ENCODE results near the gene AMZ1.

The AMZ1 gene

DNA sequence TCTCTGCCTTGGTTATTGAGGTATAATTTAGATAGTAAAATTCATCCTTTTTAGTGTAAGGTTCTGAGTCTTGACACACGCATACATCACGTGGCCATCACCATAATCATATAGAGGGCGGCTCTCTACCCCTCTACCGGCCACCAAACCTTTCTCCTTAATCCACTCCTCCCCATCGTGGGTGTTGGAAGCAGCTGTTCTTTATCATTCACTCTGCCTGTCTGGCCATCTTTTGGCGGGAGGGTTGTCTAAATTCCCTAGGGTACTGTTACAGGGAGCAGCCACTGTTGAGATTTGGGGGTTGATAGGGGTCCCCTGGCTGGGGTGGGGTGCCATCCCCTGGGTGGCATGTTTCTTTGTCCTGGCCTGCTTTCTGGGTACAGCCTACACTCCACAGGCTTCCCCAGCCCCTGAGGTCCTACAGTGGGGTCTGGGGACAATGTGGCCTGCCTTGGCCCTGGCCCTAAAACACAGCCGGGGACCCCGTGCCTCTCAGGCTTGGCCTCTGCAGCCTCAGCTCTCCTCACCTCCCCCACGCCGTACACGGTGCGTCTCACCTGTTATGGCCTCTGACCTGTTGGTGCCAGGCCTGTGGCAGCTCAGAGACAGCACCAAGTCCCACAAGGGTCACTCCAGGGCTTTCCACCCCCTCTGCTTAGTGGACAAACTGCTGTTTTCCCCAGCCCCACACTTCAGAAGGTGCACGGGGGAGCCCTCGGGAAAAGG is 17.5 kb downstream of the AMZ1 start:
- no peak overlapping the region for H3K4me3 ChIP-seq (ENCODE audit: low read depth, low read length)
- no peak for DNase-seq (ENCODE audit: low read depth)
- TF ChIP-seq CTCF (IDR thresholded peaks at IDR 0.05; ENCODE audit: insufficient read depth, low read depth, low read length, missing control alignments): no peak

DNA sequence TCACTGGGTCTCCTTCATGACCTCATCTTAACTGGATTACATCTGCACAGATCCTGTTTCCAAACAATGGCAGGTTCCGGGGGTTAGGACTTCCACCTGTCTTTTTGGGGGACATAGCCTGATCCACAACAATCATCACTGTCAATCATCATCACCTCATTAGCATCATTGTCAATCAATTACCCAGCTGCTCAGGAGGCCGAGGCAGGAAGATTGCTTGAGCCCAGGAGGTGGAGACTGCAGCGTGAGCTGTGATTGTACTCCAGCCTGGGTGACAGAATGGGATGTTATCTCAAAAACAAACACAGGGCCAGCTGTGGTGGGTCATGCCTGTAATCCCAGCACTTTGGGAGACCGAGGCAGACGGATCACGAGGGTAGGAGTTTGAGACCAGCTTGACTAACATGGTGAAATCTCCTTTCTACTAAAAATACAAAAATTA is 18.7 kb downstream of the AMZ1 start:
- no peak for DNase-seq (ENCODE audit: low read depth)
- no peak overlapping the region for H3K4me3 ChIP-seq (ENCODE audit: low read depth, low read length)
- TF ChIP-seq CTCF (IDR thresholded peaks at IDR 0.05; ENCODE audit: insufficient read depth, low read depth, low read length, missing control alignments): no peak

GRCh38 chr7:2707481-2707880 is 19.5 kb downstream of the AMZ1 start:
- DNase-seq (ENCODE audit: low read depth): no peak
- H3K4me3 ChIP-seq (ENCODE audit: low read depth, low read length): no peak overlapping the region
- no peak for TF ChIP-seq CTCF (IDR thresholded peaks at IDR 0.05; ENCODE audit: insufficient read depth, low read depth, low read length, missing control alignments)

GRCh38 chr7:2708041-2708440 is 20.0 kb downstream of the AMZ1 start:
- no peak overlapping the region for H3K4me3 ChIP-seq (ENCODE audit: low read depth, low read length)
- no peak for DNase-seq (ENCODE audit: low read depth)
- no peak for TF ChIP-seq CTCF (IDR thresholded peaks at IDR 0.05; ENCODE audit: insufficient read depth, low read depth, low read length, missing control alignments)

GRCh38 chr7:2708547-2709310 is 20.7 kb downstream of the AMZ1 start:
- TF ChIP-seq CTCF (IDR thresholded peaks at IDR 0.05; ENCODE audit: insufficient read depth, low read depth, low read length, missing control alignments): no peak
- H3K4me3 ChIP-seq (ENCODE audit: low read depth, low read length): peak overlapping the region; percentile 56
- DNase-seq (ENCODE audit: low read depth): no peak

- H3K4me3 ChIP-seq (ENCODE audit: low read depth, low read length): peak overlapping the region; percentile 56
- peak; percentile 95 for DNase-seq (ENCODE audit: low read depth)
- TF ChIP-seq CTCF (IDR thresholded peaks at IDR 0.05; ENCODE audit: insufficient read depth, low read depth, low read length, missing control alignments): peak; percentile 100
Measured at GRCh38 chr7:2709553-2710285, 21.7 kb downstream of the AMZ1 start.

Measured in GM12865 (cell line).